T-cell (primary cell): Measurements from ENCODE around the gene FAM20C. TPM values are rescaled to one million over a fixed set of nuclear protein-coding genes. Genes with fewer than 3 reads are reported as not detected.

Source experiments
- ATAC-seq, 4 experiments: fragments of 200-7000 bp in 3 of 4; fragments of 150-1000 bp in 1 of 4; cut with Tn5 transposase; replicated peaks in 1 of 4; 1 replicate in 3 of 4; 2 replicates in 1 of 4; pipeline ENCODE4 v1.10.0; 2021; ENCODE audit warnings: moderate library complexity in 3 of 4, mild to moderate bottlenecking in 2 of 4, moderate number of reproducible peaks in 1 of 4
- CTCF ChIA-PET, 2 donors: fragments of 300-600 bp; sonication (Branson Sonifier 250); formaldehyde crosslinking; loops; one replicate each; lab custom pipeline; 2022; ENCODE audit warnings: antibody characterized with exemption in 2 of 2; lab: Charles Lee
- POLR2A ChIA-PET, 2 donors: fragments of 300-600 bp; sonication (Branson Sonifier 250); formaldehyde crosslinking; loops; one replicate each; lab custom pipeline; 2022; ENCODE audit warnings: antibody characterized with exemption in 2 of 2; lab: Charles Lee
- DNase-seq, 35 experiments: peaks; one replicate each; pipeline versions ENCODE4 v3.0.0 to v3.0.0-alpha.2; 2013 to 2023
- H3K27ac ChIP-seq: one replicate; pipeline ENCODE4 v1.5.1; 2013; ENCODE audit warnings: low read length
- H3K27me3 ChIP-seq, 2 experiments: replicated peaks in 1 of 2; 1 replicate in 1 of 2; 2 replicates in 1 of 2; pipeline versions ENCODE4 v1.6.1 to v1.7.0; 2013; ENCODE audit warnings: low read length in 1 of 2, mixed read lengths in 1 of 2; ENCODE audit not compliant: control insufficient read depth in 2 of 2, insufficient read depth in 2 of 2; ENCODE audit errors: extremely low read depth in 1 of 2
- H3K36me3 ChIP-seq, 2 donors: 1 replicate in 1 of 2; 2 replicates in 1 of 2; pipeline versions ENCODE4 v1.6.1 to v1.7.0; 2013; ENCODE audit warnings: low read length in 1 of 2; ENCODE audit not compliant: control insufficient read depth in 2 of 2, insufficient read depth in 1 of 2; ENCODE audit errors: extremely low read depth in 1 of 2
- H3K4me1 ChIP-seq, 2 experiments: 1 replicate in 1 of 2; 2 replicates in 1 of 2; pipeline versions ENCODE4 v1.6.1 to v1.7.0; 2013; ENCODE audit warnings: low read length in 2 of 2, mixed read lengths in 1 of 2; ENCODE audit not compliant: insufficient read depth in 2 of 2, control insufficient read depth in 1 of 2; ENCODE audit errors: extremely low read depth in 1 of 2
- H3K4me3 ChIP-seq, 2 donors: 1 replicate in 1 of 2; 2 replicates in 1 of 2; pipeline versions ENCODE4 v1.5.1 to v1.7.0; 2013; ENCODE audit warnings: mild to moderate bottlenecking in 2 of 2, low read length in 1 of 2, moderate library complexity in 1 of 2; ENCODE audit not compliant: control insufficient read depth in 1 of 2; ENCODE audit errors: extremely low read depth in 1 of 2
- H3K9me3 ChIP-seq: 2 replicates; pipeline ENCODE4 v1.7.0; 2013
- H3K27ac Mint-ChIP-seq, 2 donors: one replicate each; pipeline ENCODE4 v1.8.0; 2020 to 2021; ENCODE audit warnings: mild to moderate bottlenecking in 2 of 2, mixed read lengths in 2 of 2
- H3K27me3 Mint-ChIP-seq, 2 donors: one replicate each; pipeline ENCODE4 v1.8.0; 2021 to 2022; ENCODE audit warnings: mixed read lengths in 2 of 2
- H3K36me3 Mint-ChIP-seq: one replicate; pipeline ENCODE4 v1.8.0; 2021; ENCODE audit warnings: mixed read lengths
- H3K4me1 Mint-ChIP-seq, 3 donors: one replicate each; pipeline ENCODE4 v1.8.0; 2020 to 2022; ENCODE audit warnings: mixed read lengths in 3 of 3, mild to moderate bottlenecking in 1 of 3
- H3K4me3 Mint-ChIP-seq, 3 donors: one replicate each; pipeline ENCODE4 v1.8.0; 2020 to 2022; ENCODE audit warnings: mild to moderate bottlenecking in 3 of 3, mixed read lengths in 3 of 3, moderate library complexity in 3 of 3
- H3K9me3 Mint-ChIP-seq, 3 donors: one replicate each; pipeline ENCODE4 v1.8.0; 2020 to 2022; ENCODE audit warnings: mixed read lengths in 3 of 3
- WGBS: methylation state at CpG from one replicate; pipeline ENCODE4 v1.1.5; 2013; ENCODE audit warnings: missing lambda C conversion rate; ENCODE audit not compliant: insufficient coverage; 5-methylcytosine and 5-hydroxymethylcytosine counted together
- total RNA-seq, 35 experiments: library from RNA in 6 of 35; stranded (reverse) in 6 of 35; fragments of 120-200 nt in 1 of 35; gene quantifications; one replicate each; pipeline versions ENCODE4 v1.2.1 to v1.2.4 and lab custom pipeline; 2013 to 2026

The FAM20C gene
- total RNA-seq, 5 donors from 2014 or later (not counting 1 experiment from before 2014, with no cell fraction given), result 0.18 to 2.0 (median 1.2) TPM

DNA sequence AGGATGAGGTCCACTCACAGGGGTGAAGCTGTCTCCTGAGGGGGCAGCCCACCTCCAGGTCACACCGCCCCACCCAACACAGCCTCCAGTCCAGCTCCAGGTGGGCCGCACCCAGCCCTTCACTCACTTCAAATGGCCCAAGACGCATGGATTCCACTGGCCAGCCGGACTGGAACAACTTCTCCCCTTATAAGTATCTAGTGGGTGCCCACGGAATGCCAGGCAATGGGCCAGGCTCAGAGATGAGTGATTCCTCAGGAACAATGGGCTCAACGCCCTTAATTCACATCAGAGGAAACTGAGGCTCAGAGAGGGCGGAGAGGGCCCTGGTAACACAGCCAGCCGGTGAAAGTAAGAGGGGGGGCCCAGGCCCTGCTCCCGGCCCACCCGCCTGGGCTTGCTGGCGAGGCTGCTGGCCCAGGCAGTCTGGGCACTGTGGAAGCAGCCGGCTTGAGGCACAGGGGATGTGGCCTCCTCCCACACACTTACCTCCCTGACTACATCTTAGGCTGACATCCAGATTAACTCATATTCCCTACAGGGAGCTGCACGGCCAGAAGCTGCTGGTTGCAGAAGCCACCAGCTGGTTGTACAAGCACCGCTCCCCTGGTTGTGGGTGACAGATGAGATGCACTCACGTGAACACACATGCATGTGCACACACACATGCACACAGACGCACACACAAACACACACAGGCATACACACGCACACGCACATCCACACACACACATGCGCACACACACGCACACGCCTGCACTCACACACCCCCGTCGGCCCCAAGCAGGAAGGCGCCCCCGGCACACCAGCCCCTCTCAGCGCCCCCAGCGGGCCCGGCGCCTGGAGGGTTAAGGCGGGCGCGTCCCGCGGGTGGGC, 1.0 kb upstream of the FAM20C start:
- Histone ChIP-seq H3K27me3 (peaks cover 0 to 57% of the 10 kb centered on the region in 2 experiments), H3K4me1 (peaks cover 0 to 10% of the 10 kb centered on the region in 2 experiments), H3K4me3 (no peak overlapping the region), H3K36me3 (no peaks in the 10 kb centered on the region), H3K27ac (no peak overlapping the region), H3K9me3 (no peaks in the 10 kb centered on the region)
- CTCF ChIA-PET, result no interaction called here
- peaks cover 28 to 48% of the 10 kb centered on the region in 2 donors for H3K27me3 Mint-ChIP-seq
- H3K27ac Mint-ChIP-seq, result no peak overlapping the region
- H3K9me3 Mint-ChIP-seq, result no peaks in the 10 kb centered on the region
- H3K4me1 Mint-ChIP-seq, result peaks cover 0 to 3% (median 3%) of the 10 kb centered on the region in 3 donors
- DNase-seq, result peak in 1 of 35 experiments; percentile 4
- peak in 1 of 4 experiments; percentile 14 for ATAC-seq
- POLR2A ChIA-PET, result interaction anchor here (0.5 kb wide), 2 partner anchors 85 to 501 kb away, joined by 3 to 5 read pairs; no protein-coding TSS in a partner anchor
- peak overlapping the region; percentile 71 to 77 (median 71) for H3K4me3 Mint-ChIP-seq
- no peaks in the 10 kb centered on the region for H3K36me3 Mint-ChIP-seq
- WGBS, result 34% methylated on average over 30 of the region's 34 CpGs

DNA sequence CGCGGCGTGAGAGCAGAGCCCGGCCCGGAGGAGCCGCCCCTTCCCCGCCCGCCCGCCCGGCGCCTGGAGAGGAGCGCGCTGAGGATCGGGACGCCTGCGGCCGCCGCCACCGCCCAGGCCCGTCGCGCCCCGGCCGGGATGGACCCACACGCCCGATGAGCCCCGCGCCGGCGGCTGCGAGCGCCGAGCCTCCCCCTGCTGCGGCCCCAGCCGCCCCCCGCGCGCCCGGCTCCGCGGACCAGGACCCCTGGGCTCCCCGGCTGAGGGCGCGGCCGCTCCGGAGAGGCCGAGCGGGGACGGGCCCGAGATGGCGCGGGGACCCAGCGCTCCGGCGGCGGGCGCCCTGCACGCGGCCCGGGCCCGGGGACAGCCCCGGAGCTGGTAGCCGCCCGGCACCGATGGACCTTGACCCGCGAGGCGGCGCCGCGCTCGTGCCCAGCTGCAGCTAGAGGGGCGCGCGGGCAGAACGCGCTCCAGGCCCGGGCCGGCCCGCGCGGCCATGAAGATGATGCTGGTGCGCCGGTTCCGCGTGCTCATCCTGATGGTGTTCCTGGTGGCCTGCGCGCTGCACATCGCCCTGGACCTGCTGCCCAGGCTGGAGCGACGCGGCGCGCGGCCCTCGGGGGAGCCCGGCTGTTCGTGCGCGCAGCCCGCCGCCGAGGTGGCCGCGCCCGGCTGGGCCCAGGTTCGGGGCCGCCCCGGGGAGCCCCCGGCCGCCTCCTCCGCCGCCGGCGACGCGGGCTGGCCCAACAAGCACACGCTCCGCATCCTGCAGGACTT, 520 bp downstream of the FAM20C start:
- Mint-ChIP-seq H3K4me1 (peaks cover 0 to 3% (median 3%) of the 10 kb centered on the region in 3 donors), H3K27me3 (peaks cover 33 to 49% of the 10 kb centered on the region in 2 donors), H3K4me3 (peak overlapping the region in 1 of 3 donors; percentile 47), H3K36me3 (no peaks in the 10 kb centered on the region), H3K27ac (no peak overlapping the region), H3K9me3 (no peaks in the 10 kb centered on the region)
- ChIA-PET CTCF (no interaction called here), POLR2A (interaction anchor here in 1 of 2 donors (0.8 kb wide), 1 partner anchor 10 kb away, joined by 3 read pairs; no protein-coding TSS in a partner anchor)
- DNase-seq, result no peak
- Histone ChIP-seq H3K36me3 (no peaks in the 10 kb centered on the region), H3K27me3 (peaks cover 0 to 71% of the 10 kb centered on the region in 2 experiments), H3K4me3 (no peak overlapping the region), H3K27ac (no peak overlapping the region), H3K4me1 (peaks cover 0 to 10% of the 10 kb centered on the region in 2 experiments), H3K9me3 (no peaks in the 10 kb centered on the region)
- WGBS, result 3% methylated on average over 107 of the region's 119 CpGs
- peak in 1 of 4 experiments; percentile 5 for ATAC-seq

DNA sequence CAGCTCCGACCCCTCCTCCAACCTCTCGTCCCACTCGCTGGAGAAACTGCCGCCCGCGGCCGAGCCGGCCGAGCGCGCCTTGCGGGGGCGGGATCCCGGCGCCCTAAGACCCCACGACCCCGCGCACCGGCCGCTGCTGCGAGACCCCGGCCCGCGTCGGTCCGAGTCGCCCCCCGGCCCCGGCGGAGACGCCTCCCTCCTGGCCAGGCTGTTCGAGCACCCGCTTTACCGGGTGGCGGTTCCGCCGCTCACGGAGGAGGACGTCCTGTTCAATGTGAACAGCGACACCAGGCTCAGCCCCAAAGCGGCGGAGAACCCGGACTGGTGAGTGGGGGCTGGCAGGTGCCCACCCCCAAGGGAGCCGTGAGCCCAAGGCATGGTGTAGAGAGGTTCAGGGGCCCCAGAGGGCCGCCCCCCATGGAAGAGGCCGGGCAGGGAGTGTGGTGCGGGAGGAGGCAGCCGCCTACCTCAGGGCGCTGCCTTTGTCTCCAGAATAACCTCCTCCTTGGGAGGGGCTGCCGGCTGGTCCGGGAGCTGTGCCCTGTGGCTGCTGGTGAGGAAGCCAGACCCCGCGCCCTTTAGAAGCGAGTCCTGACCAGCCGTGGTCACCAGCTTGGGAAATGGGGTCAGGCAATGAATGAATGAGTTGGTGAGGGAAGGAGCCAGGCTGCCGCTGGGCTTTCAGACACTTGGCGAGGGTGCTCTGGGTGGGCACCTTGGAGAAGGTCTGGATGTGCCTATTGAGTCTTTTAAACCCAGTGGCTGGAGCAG, 1.3 kb downstream of the FAM20C start:
- ChIA-PET POLR2A (no interaction called here), CTCF (no interaction called here)
- Mint-ChIP-seq H3K4me1 (peaks cover 0 to 3% (median 3%) of the 10 kb centered on the region in 3 donors), H3K27ac (no peak overlapping the region), H3K36me3 (no peaks in the 10 kb centered on the region), H3K27me3 (peaks cover 33 to 53% of the 10 kb centered on the region in 2 donors), H3K9me3 (no peaks in the 10 kb centered on the region), H3K4me3 (peak overlapping the region; percentile 39 to 51 (median 47))
- no peaks in the 10 kb centered on the region for H3K36me3 ChIP-seq
- H3K4me1 ChIP-seq, result peaks cover 0 to 10% of the 10 kb centered on the region in 2 experiments
- H3K9me3 ChIP-seq, result no peaks in the 10 kb centered on the region
- no peak for DNase-seq
- peaks cover 0 to 72% of the 10 kb centered on the region in 2 experiments for H3K27me3 ChIP-seq
- no peak overlapping the region for H3K27ac ChIP-seq
- H3K4me3 ChIP-seq, result no peak overlapping the region
- ATAC-seq, result no peak
- WGBS, result 9% methylated on average over 56 of the region's 57 CpGs

DNA sequence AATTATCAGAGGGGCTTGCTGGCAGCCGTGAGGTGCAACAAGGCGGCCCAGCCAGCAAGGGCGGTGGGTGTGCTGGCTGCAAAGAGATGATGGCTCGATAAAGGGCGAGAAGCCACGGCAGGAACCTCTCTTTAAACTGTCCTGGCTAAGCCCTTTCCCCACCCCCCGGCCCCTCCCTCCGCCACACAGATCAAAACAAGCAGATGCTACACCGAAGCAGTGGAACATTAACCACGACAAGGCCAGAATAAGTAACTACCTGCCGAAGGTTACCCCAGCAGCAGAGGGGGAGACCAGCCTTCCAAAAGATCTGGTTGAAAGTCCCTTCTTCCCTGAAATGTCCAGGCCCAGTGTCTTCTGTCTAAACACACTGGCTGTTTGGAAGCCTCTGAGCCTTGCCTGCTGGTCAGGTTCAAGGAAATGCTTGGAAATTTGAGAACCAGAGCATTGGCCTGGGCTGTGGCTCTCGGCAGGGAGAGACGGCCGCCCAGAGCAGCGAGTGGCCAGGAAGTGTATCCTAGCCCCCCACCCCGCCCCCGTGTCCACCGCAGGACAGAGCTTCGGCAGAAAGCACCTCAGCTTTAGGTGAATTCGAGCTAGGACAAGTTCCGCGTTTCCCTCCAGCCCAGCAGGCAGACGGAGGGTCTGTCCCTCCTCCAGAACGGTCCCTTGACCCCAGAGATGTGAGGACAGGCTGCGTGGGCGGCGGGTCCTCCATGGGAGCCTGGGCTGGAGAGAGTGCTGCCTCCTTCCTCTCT, 2.1 kb downstream of the FAM20C start:
- no peaks in the 10 kb centered on the region for H3K9me3 Mint-ChIP-seq
- H3K36me3 Mint-ChIP-seq, result no peaks in the 10 kb centered on the region
- H3K4me3 Mint-ChIP-seq, result peak overlapping the region; percentile 39 to 51 (median 47)
- POLR2A ChIA-PET, result no interaction called here
- 78% methylated on average over 25 of the region's 27 CpGs for WGBS
- peaks cover 30 to 51% of the 10 kb centered on the region in 2 donors for H3K27me3 Mint-ChIP-seq
- peaks cover 0 to 10% of the 10 kb centered on the region in 2 experiments for H3K4me1 ChIP-seq
- H3K27ac Mint-ChIP-seq, result no peak overlapping the region
- no peak overlapping the region for H3K27ac ChIP-seq
- peaks cover 0 to 67% of the 10 kb centered on the region in 2 experiments for H3K27me3 ChIP-seq
- CTCF ChIA-PET, result no interaction called here
- DNase-seq, result no peak
- H3K9me3 ChIP-seq, result no peaks in the 10 kb centered on the region
- H3K4me3 ChIP-seq, result no peak overlapping the region
- no peak for ATAC-seq
- H3K4me1 Mint-ChIP-seq, result peaks cover 0 to 3% (median 3%) of the 10 kb centered on the region in 3 donors
- H3K36me3 ChIP-seq, result no peaks in the 10 kb centered on the region

DNA sequence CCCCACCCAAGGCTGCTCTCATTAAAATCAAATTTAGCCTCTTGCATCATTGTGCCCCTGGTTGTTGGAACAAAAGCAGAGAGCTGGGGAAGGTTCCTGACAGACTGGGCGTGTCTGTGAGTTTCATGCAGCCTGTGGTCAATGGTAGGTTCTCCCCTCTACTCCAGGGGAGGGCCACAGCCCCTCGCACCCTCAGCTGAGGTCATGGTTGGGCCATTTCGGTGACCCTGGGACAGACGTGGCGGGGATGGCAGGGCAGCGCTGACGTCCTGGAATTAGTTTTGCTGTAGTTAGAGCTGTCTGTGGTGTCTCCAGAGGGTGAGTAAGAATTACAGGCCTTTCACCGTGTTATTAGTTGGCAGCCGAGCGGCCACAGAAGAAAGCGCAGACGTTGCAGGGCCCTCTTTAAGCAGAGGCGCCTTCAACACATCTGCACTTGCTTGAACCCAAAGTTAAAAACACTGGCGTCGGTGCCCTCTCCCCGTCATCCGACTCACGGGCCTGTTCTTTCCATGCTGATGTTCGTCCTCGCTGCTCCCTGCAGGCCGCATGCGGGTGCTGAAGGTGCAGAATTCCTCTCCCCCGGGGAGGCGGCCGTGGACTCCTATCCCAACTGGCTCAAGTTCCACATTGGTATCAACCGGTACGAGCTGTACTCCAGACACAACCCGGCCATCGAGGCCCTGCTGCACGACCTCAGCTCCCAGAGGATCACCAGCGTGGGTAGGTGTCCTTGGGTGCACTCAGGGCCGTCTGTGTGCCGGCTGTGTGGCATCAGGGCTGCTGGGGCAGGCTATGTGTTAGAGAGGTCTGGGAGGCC, 2.8 kb downstream of the FAM20C start:
- peak overlapping the region in 1 of 2 donors; percentile 31 for H3K27ac Mint-ChIP-seq
- H3K9me3 Mint-ChIP-seq, result no peaks in the 10 kb centered on the region
- Histone ChIP-seq H3K4me1 (peaks cover 0 to 10% of the 10 kb centered on the region in 2 experiments), H3K9me3 (no peaks in the 10 kb centered on the region), H3K4me3 (no peak overlapping the region), H3K27me3 (peaks cover 0 to 62% of the 10 kb centered on the region in 2 experiments), H3K27ac (no peak overlapping the region), H3K36me3 (no peaks in the 10 kb centered on the region)
- ChIA-PET CTCF (no interaction called here), POLR2A (no interaction called here)
- peaks cover 0 to 3% (median 3%) of the 10 kb centered on the region in 3 donors for H3K4me1 Mint-ChIP-seq
- 90% methylated on average over 32 of the region's 33 CpGs for WGBS
- peaks cover 24 to 43% of the 10 kb centered on the region in 2 donors for H3K27me3 Mint-ChIP-seq
- no peaks in the 10 kb centered on the region for H3K36me3 Mint-ChIP-seq
- no peak for DNase-seq
- no peak for ATAC-seq
- peak overlapping the region in 2 of 3 donors; percentile 7 to 9 for H3K4me3 Mint-ChIP-seq
